Uterus (tissue), 4 donors: Measurements from ENCODE around the gene CYGB. TPM values are rescaled to one million over a fixed set of nuclear protein-coding genes. Genes with fewer than 3 reads are reported as not detected.

ENCODE experiments used
- DNase-seq, 2 donors: peaks; one replicate each; pipeline ENCODE4 v3.0.0-alpha.2; 2019 to 2020
- H3K27ac ChIP-seq, 2 donors: fragments of 200-600 bp; sonication (generic); 1 replicate in 1 of 2; 2 replicates in 1 of 2; pipeline ENCODE4 v1.5.1; 2016 to 2018
- H3K27me3 ChIP-seq, 2 donors: fragments of 200-600 bp; sonication (generic); one replicate each; pipeline ENCODE4 v1.5.1; 2018 to 2019; ENCODE audit warnings: control low read depth in 1 of 2
- H3K36me3 ChIP-seq, 2 donors: fragments of 200-600 bp; sonication (generic); one replicate each; pipeline ENCODE4 v1.5.1; 2019; ENCODE audit warnings: control low read depth in 1 of 2
- H3K4me1 ChIP-seq, 2 donors: fragments of 200-600 bp; sonication (generic); one replicate each; pipeline ENCODE4 v1.5.1; 2018 to 2019; ENCODE audit warnings: control low read depth in 1 of 2
- H3K4me3 ChIP-seq, 2 donors: fragments of 200-600 bp; sonication (generic); 1 replicate in 1 of 2; 2 replicates in 1 of 2; pipeline ENCODE4 v1.5.1; 2018 to 2019; ENCODE audit warnings: mild to moderate bottlenecking in 1 of 2
- H3K9me3 ChIP-seq, 2 donors: fragments of 200-600 bp; sonication (generic); one replicate each; pipeline ENCODE4 v1.5.1; 2019; ENCODE audit warnings: control low read depth in 1 of 2
- CTCF ChIP-seq, 4 experiments: fragments of 200-600 bp in 2 of 4; fragments of 450-650 bp in 2 of 4; sonication (generic) in 2 of 4; IDR thresholded peaks; one replicate each; pipeline ENCODE4 v1.5.1; 2016 to 2019; ENCODE audit warnings: antibody characterized with exemption in 4 of 4, mild to moderate bottlenecking in 2 of 4, moderate library complexity in 1 of 4
- POLR2A ChIP-seq, 2 donors: fragments of 450-650 bp; IDR thresholded peaks; one replicate each; pipeline ENCODE4 v1.6.1; 2016; ENCODE audit warnings: antibody characterized with exemption in 2 of 2, mild to moderate bottlenecking in 1 of 2, moderate library complexity in 1 of 2
- intact Hi-C: fragments of 100-400 bp; cut with DNase I; formaldehyde crosslinking; loops from one replicate; pipeline ENCODE4 v1.15.1; 2023; ENCODE audit warnings: low total_unique reads
- total RNA-seq, 4 donors: library from RNA; depleted of rRNA in 3 of 4; stranded (reverse); fragments of >200 nt in 3 of 4; gene quantifications; one replicate each; pipeline versions ENCODE4 v1.1.0 to v1.2.4, GENCODE V29; 2014 to 2023
- donor health status: DM: yes; HTN: yes; CAD: no.

CYGB gene
- total RNA-seq, 4 donors from 2014 or later, result 7.8 to 33.2 (median 19.8) TPM

DNA sequence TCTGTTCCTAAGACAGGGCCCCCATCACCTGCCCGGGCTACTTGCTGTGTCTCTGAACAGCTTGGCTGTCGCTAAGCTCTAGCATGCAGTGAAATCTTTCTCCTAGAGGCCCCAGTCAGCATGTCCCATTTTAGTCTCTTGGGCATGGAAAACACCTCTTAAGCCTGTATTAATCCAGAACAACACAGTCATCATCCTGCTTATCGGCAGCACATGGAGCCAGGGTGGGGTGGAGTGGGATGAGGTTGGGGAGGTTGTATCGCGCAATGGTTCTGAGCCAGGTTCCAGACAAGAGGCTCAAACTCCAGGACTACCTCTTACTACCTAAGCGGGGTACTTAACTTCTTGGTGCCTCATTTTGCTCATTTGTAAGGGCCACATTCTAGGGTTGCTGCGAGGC, 40.4 kb upstream of the CYGB start:
- H3K36me3 ChIP-seq, result no peaks in the 10 kb centered on the region
- TF ChIP-seq POLR2A (IDR thresholded peaks at IDR 0.05) (no peak), CTCF (IDR thresholded peaks at IDR 0.05) (no peak)
- no peaks in the 10 kb centered on the region for H3K9me3 ChIP-seq
- DNase-seq, result no peak
- H3K4me1 ChIP-seq, result no peaks in the 10 kb centered on the region
- intact Hi-C loops, result no loop called here
- H3K4me3 ChIP-seq, result no peak overlapping the region
- H3K27ac ChIP-seq, result no peak overlapping the region
- H3K27me3 ChIP-seq, result no peaks in the 10 kb centered on the region

DNA sequence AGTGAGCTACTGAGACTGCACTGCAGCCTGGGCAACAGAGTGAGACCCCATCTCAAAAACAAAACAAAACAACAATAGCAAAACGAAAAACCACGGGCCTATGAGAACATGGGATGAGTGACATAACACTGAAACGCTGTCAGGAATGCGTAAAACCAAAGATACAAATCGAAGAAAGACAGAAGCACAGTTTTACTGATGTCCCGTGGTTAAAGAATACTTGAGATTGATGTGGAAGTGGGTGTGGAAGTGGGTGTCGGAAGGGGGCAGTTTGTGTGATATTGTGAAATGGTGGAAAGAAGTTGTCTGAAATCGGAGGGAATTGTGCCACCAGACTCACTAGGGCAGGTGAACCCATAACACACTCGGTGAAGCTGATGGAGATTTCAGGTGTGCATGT, 38.7 kb upstream of the CYGB start:
- H3K27me3 ChIP-seq, result no peaks in the 10 kb centered on the region
- H3K9me3 ChIP-seq, result no peaks in the 10 kb centered on the region
- TF ChIP-seq CTCF (IDR thresholded peaks at IDR 0.05), result no peak
- TF ChIP-seq POLR2A (IDR thresholded peaks at IDR 0.05), result no peak
- intact Hi-C loops, result no loop called here
- no peaks in the 10 kb centered on the region for H3K36me3 ChIP-seq
- H3K4me3 ChIP-seq, result no peak overlapping the region
- no peak overlapping the region for H3K27ac ChIP-seq
- no peak for DNase-seq
- no peaks in the 10 kb centered on the region for H3K4me1 ChIP-seq

DNA sequence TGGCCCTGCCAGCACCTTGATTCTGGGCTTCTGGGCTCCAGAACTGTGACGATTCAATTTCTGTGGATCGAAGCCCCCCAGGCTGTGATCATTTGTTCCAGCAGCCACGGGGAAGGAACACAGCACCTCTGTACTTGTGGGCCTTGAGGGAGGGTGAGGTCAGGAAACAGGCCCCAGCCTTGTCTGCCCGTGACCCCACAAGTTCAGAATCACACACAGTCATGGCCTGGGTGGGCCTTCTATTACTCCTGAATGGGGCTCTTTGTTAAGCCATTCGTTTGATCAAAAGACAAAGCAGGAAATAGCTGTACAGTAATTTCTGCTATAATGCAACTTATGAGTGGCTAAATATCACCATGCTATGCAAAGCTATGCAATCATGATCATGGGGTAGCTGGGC, 38.1 kb upstream of the CYGB start:
- no peak for TF ChIP-seq CTCF (IDR thresholded peaks at IDR 0.05)
- no peak for TF ChIP-seq POLR2A (IDR thresholded peaks at IDR 0.05)
- H3K9me3 ChIP-seq, result no peaks in the 10 kb centered on the region
- intact Hi-C loops, result no loop called here
- H3K36me3 ChIP-seq, result no peaks in the 10 kb centered on the region
- no peaks in the 10 kb centered on the region for H3K27me3 ChIP-seq
- no peak overlapping the region for H3K27ac ChIP-seq
- H3K4me1 ChIP-seq, result no peaks in the 10 kb centered on the region
- DNase-seq, result no peak
- no peak overlapping the region for H3K4me3 ChIP-seq

DNA sequence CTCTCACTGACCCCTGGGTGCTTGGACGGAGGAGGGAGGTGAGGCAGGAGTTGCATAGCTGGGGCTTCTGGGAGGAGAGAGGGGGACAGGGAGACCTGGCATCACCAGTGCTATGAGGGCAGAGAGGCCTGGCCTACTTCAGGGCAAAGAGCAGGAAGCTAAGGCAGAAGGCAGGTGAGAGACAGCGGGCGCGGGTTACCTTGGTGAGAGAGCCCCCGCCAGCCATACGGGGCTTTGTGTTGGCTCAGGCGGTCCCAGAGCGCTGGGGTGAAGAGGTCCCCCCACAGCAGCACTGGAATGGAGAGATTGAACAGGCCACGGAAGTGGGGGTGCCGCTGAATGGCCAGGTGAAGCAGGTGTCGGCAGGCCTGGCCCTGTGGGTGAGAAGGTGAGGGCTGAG, 36.7 kb upstream of the CYGB start:
- H3K27ac ChIP-seq, result no peak overlapping the region

GRCh38 chr17:76573096-76573495, 35.6 kb upstream of the CYGB start:
- Histone ChIP-seq H3K4me1 (no peaks in the 10 kb centered on the region), H3K36me3 (no peaks in the 10 kb centered on the region), H3K9me3 (no peaks in the 10 kb centered on the region), H3K4me3 (no peak overlapping the region), H3K27me3 (no peaks in the 10 kb centered on the region), H3K27ac (no peak overlapping the region)
- intact Hi-C loops, result no loop called here
- no peak for DNase-seq
- TF ChIP-seq CTCF (IDR thresholded peaks at IDR 0.05), result no peak
- TF ChIP-seq POLR2A (IDR thresholded peaks at IDR 0.05), result no peak

More for the DNA sequence above, 36.7 kb upstream of the CYGB start:
- no peak for DNase-seq
- H3K9me3 ChIP-seq, result no peaks in the 10 kb centered on the region
- no peaks in the 10 kb centered on the region for H3K4me1 ChIP-seq
- intact Hi-C loops, result no loop called here
- no peaks in the 10 kb centered on the region for H3K27me3 ChIP-seq
- H3K4me3 ChIP-seq, result no peak overlapping the region
- TF ChIP-seq POLR2A (IDR thresholded peaks at IDR 0.05), result no peak
- TF ChIP-seq CTCF (IDR thresholded peaks at IDR 0.05), result no peak
- no peaks in the 10 kb centered on the region for H3K36me3 ChIP-seq
